ENCODE results near the gene IGFBP7.

DNA sequence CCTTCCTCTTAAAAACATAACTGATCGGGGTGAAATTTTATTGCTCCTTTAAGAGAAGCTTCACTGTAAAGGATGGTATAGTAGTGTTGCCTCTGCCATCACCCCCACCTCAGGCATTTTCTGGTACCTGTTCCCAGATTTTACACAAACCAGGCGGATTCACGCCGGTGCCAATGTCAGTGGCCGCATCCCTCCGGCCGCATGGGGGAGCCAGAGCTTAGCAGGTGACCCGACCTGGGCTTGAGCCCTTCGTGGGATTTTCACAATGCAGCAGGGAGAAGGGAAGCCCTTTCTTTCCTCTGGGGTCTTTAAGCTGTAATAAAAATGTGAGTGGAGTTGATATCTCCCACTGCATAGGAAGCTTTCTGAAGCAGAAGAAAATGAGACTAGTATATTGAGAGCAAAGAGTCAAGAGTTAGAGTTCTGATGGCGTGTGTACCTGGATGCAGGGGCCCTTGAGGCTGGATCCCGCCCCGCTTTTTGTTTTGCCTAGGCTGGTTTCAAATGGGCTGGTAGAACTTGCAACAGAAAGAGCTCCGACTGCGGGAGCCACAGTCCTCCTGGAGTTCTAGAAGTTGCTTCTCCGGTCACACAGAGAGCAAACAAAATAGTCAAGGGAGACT is 72.1 kb downstream of the IGFBP7 start:
- TF ChIP-seq, protein P1, sequence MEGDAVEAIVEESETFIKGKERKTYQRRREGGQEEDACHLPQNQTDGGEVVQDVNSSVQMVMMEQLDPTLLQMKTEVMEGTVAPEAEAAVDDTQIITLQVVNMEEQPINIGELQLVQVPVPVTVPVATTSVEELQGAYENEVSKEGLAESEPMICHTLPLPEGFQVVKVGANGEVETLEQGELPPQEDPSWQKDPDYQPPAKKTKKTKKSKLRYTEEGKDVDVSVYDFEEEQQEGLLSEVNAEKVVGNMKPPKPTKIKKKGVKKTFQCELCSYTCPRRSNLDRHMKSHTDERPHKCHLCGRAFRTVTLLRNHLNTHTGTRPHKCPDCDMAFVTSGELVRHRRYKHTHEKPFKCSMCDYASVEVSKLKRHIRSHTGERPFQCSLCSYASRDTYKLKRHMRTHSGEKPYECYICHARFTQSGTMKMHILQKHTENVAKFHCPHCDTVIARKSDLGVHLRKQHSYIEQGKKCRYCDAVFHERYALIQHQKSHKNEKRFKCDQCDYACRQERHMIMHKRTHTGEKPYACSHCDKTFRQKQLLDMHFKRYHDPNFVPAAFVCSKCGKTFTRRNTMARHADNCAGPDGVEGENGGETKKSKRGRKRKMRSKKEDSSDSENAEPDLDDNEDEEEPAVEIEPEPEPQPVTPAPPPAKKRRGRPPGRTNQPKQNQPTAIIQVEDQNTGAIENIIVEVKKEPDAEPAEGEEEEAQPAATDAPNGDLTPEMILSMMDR (IDR thresholded peaks at IDR 0.05): peak; percentile 43 to 73 (median 62)
- no peak for TF ChIP-seq POLR2A (IDR thresholded peaks at IDR 0.05)

Data from right lobe of liver (tissue), 4 donors.